Central memory CD8-positive, alpha-beta T cell (primary cell): Measurements from ENCODE around the gene CHN2.

Experiments used
- ATAC-seq: fragments of 150-1000 bp; cut with Tn5 transposase; replicated peaks from 2 replicates; pipeline ENCODE4 v1.10.0; 2022; ENCODE audit warnings: mild to moderate bottlenecking, moderate FRiP score, moderate number of reproducible peaks; ENCODE audit not compliant: poor library complexity, severe bottlenecking; ENCODE audit errors: extremely low read depth
- DNase-seq, 2 donors: peaks; one replicate each; pipeline ENCODE4 v3.0.0; 2021; ENCODE audit warnings: low spot score in 2 of 2
- H3K27ac Mint-ChIP-seq: one replicate; pipeline ENCODE4 v1.8.0; 2022; ENCODE audit warnings: low read depth, mild to moderate bottlenecking, moderate library complexity, mixed read lengths
- H3K27me3 Mint-ChIP-seq: one replicate; pipeline ENCODE4 v1.8.0; 2022; ENCODE audit warnings: mixed read lengths
- H3K36me3 Mint-ChIP-seq: one replicate; pipeline ENCODE4 v1.8.0; 2022; ENCODE audit warnings: mild to moderate bottlenecking, moderate library complexity, mixed read lengths; ENCODE audit not compliant: insufficient read depth
- H3K4me1 Mint-ChIP-seq: one replicate; pipeline ENCODE4 v1.8.0; 2022; ENCODE audit warnings: mixed read lengths
- H3K4me3 Mint-ChIP-seq: one replicate; pipeline ENCODE4 v1.8.0; 2022; ENCODE audit warnings: mild to moderate bottlenecking, moderate library complexity, mixed read lengths
- H3K9me3 Mint-ChIP-seq: one replicate; pipeline ENCODE4 v1.8.0; 2022; ENCODE audit warnings: mixed read lengths

CHN2 gene

DNA sequence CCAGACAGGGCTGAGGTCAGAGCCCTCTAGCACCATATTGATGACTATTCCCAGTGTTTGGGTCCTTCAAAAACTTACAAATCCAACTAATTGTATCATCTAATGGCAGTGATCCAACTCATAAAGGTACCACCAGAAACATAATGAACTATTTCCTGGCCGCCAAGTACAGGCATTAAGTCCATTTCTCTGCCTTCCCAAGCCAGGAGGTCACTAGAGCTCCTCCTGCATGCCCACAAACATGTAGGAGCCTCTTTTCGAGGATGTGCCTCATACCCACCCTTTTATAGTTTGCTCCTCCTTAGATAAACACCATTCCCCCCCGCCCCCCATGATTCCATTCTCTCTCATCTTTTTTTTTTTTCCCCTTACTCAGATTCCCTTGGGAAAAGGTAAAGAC, 91.3 kb downstream of the CHN2 start:
- H3K27me3 Mint-ChIP-seq: no peaks in the 10 kb centered on the region
- peaks cover 9% of the 10 kb centered on the region for H3K36me3 Mint-ChIP-seq
- DNase-seq (no peak), ATAC-seq (no peak)
- H3K4me3 Mint-ChIP-seq: peak overlapping the region; percentile 65
- H3K9me3 Mint-ChIP-seq: no peaks in the 10 kb centered on the region
- peak overlapping the region; percentile 89 for H3K27ac Mint-ChIP-seq
- peaks cover 54% of the 10 kb centered on the region for H3K4me1 Mint-ChIP-seq

DNA sequence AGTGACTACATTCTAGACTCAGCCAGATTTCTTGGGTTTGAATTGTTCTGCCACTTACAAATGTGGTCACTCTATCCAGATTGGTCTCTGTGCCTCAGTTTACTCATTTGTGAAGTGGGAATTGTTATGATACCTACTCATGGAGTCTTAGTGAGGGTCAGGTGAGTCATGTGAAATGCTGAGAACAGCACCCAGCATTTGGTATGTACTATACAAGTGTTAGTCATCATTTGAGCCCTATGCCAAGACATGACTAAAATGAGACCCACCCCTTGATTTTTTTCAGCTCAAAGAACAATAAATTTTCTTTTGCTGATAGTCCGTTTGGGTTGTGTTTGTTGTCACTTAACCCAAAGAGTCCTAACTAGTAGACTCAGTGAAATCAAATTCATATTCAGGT, 92.8 kb downstream of the CHN2 start:
- H3K4me3 Mint-ChIP-seq: no peak overlapping the region
- ATAC-seq (no peak), DNase-seq (no peak)
- no peak overlapping the region for H3K27ac Mint-ChIP-seq
- H3K4me1 Mint-ChIP-seq: peaks cover 51% of the 10 kb centered on the region
- no peaks in the 10 kb centered on the region for H3K27me3 Mint-ChIP-seq
- no peaks in the 10 kb centered on the region for H3K9me3 Mint-ChIP-seq
- H3K36me3 Mint-ChIP-seq: peaks cover 9% of the 10 kb centered on the region

GRCh38 chr7:29288181-29289091, 93.9 kb downstream of the CHN2 start:
- Mint-ChIP-seq H3K36me3 (peaks cover 8% of the 10 kb centered on the region), H3K27me3 (no peaks in the 10 kb centered on the region), H3K4me3 (no peak overlapping the region), H3K9me3 (no peaks in the 10 kb centered on the region), H3K4me1 (peaks cover 51% of the 10 kb centered on the region), H3K27ac (no peak overlapping the region)
- DNase-seq: no peak
- ATAC-seq: no peak

DNA sequence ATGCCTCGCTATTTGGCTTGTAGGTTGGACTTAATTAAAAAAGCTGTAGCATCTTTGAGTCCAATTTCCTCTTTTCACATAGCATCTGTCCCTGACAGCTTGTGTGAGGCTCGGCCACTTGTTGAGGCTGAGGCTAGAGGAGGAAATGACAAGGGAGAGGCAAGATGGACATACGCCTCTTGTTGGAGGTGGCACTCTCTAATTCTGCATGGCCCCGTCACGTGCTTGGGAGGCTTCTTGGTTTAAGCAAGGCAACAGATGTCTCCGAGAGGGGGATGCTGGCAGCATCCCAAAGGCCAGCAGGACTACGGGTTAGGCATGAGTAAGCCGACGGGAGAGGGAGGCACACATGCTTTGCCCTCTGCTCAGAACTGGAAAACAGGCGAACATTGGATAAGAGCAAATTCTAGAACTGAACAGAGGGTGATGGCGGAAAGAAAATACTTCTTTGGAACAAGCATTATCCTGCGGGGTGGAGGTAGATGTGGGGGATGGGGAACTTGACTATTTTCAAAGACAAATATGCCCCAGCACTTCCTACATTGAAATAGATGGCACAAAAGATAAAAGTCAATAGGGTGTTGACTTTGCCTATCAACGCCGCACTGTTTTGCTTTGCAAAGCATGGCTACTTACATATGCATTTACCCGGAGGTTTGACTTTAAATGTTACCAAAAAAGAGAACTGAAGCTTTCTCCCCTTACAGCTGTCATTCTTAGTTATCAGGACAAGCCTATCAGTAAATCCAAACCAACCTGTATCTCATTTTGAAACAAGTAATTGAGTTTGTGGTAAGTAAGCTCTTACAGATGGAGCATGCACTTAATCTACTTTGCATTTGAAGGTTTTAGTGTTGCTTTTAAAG, 94.8 kb downstream of the CHN2 start:
- Mint-ChIP-seq H3K36me3 (peaks cover 8% of the 10 kb centered on the region), H3K4me1 (peaks cover 51% of the 10 kb centered on the region), H3K27me3 (no peaks in the 10 kb centered on the region), H3K4me3 (no peak overlapping the region), H3K27ac (peak overlapping the region; percentile 44), H3K9me3 (no peaks in the 10 kb centered on the region)
- DNase-seq (no peak), ATAC-seq (no peak)

DNA sequence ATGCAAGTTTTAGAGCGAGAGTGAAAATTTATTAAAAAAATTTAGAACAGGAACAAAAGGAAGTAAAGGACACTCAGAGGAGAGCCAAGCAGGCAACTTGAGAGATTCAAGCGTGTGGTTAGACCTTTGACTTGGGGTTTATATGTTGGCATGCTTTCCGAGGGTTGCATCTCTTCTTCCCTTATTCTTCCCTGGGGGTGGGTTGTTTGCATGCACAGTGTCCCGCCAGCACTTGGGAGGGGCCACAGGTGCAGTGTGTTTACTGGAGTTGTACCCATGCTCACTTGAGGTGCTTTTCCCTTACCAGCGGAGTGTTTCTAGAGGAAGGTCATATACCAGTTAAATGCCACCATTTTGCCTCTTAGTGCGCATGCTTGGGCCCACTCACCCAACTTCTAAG, 96.3 kb downstream of the CHN2 start:
- Mint-ChIP-seq H3K27me3 (no peaks in the 10 kb centered on the region), H3K4me3 (no peak overlapping the region)
- DNase-seq: no peak

GRCh38 chr7:29291723-29292618, 97.4 kb downstream of the CHN2 start:
- Mint-ChIP-seq H3K4me1 (peaks cover 33% of the 10 kb centered on the region), H3K9me3 (no peaks in the 10 kb centered on the region), H3K27me3 (no peaks in the 10 kb centered on the region), H3K36me3 (peaks cover 4% of the 10 kb centered on the region), H3K4me3 (no peak overlapping the region), H3K27ac (no peak overlapping the region)
- no peak for DNase-seq
- no peak for ATAC-seq

More for the DNA sequence above, 96.3 kb downstream of the CHN2 start:
- no peaks in the 10 kb centered on the region for H3K9me3 Mint-ChIP-seq
- no peak for ATAC-seq
- H3K36me3 Mint-ChIP-seq: peaks cover 5% of the 10 kb centered on the region
- peaks cover 45% of the 10 kb centered on the region for H3K4me1 Mint-ChIP-seq
- no peak overlapping the region for H3K27ac Mint-ChIP-seq

- DNase-seq (no peak), ATAC-seq (no peak)
- Mint-ChIP-seq H3K4me3 (no peak overlapping the region), H3K27me3 (no peaks in the 10 kb centered on the region), H3K4me1 (peaks cover 31% of the 10 kb centered on the region), H3K27ac (no peak overlapping the region), H3K36me3 (peaks cover 3% of the 10 kb centered on the region), H3K9me3 (no peaks in the 10 kb centered on the region)
Observed at GRCh38 chr7:29292886-29293658, 98.5 kb downstream of the CHN2 start.

DNA sequence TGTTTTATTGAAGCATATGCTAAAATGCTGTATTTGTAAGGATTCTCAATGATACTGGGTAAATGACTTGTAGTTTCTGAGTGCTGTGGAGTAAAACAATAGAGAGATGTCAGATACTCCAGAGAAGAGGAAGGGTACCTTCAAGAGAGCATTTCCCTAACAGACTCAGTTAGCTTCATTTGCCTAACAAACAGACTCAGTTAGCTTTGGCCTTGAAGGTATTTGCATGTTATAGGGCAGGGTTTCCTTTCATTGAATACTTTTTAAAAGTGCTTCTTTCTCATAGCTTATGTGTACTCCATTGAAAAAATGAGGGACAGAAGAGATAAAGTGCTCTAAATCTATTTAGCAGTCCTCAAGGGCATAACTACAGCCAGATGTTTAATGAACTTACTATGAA, 101.8 kb downstream of the CHN2 start:
- no peaks in the 10 kb centered on the region for H3K27me3 Mint-ChIP-seq
- DNase-seq: no peak
- H3K27ac Mint-ChIP-seq: no peak overlapping the region
- H3K9me3 Mint-ChIP-seq: no peaks in the 10 kb centered on the region
- peaks cover 13% of the 10 kb centered on the region for H3K4me1 Mint-ChIP-seq
- ATAC-seq: no peak
- no peaks in the 10 kb centered on the region for H3K36me3 Mint-ChIP-seq
- no peak overlapping the region for H3K4me3 Mint-ChIP-seq

DNA sequence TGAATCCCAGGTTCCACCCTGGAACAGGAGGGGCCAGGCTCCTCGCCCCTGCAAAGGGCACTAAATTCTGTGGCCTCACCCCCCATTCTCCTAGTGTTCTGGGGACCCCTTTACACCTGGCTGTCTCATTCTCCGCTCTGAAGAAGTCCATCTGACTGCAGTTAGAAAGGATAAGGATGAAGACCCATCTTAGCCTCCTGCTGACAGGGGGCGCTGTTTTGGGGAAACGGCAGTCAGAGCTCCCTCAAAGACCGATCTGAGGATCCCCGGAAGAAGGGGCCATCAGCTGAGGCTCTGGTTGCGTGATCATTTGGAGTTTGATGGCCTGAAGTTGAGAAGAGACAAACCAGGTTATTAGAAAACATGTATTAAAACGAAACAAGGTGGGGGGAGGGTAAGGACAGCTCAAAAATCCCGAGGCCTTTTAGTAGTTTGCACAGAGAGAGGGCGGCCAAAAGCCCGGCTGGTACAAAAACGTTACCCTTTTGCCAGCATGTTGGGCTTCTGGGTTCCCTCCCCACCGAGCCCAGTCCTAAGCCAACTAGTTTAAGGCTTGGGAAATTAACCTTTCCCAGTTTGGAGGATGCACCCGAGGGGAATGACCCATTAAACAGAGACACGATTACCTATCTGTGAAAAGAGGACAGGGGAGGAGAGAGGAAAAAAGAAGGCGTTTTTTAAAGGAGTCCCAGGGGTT, 102.8 kb downstream of the CHN2 start:
- ATAC-seq (no peak), DNase-seq (no peak)
- no peaks in the 10 kb centered on the region for H3K36me3 Mint-ChIP-seq
- peaks cover 16% of the 10 kb centered on the region for H3K4me1 Mint-ChIP-seq
- no peaks in the 10 kb centered on the region for H3K9me3 Mint-ChIP-seq
- no peak overlapping the region for H3K27ac Mint-ChIP-seq
- H3K4me3 Mint-ChIP-seq: no peak overlapping the region
- H3K27me3 Mint-ChIP-seq: no peaks in the 10 kb centered on the region

DNA sequence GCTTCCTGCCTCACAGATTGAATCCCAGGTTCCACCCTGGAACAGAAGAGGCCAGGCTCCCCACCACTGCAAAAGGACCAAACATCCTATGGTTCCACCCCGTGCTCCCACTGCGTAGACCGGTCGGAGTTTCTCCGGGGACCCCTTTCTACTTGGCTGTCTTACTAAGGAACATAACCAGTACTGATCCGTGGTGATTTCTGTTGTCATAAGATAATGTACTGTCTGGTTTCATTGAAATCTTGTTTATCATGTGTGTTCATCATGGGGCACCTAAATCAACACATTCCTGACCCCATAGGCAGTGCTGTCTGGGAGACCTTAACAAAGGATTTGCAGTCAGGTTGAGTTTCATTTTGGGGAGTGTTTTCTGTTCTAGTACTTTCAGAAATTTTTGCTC, 104.5 kb downstream of the CHN2 start:
- ATAC-seq (no peak), DNase-seq (no peak)
- H3K4me3 Mint-ChIP-seq: no peak overlapping the region
- no peak overlapping the region for H3K27ac Mint-ChIP-seq
- no peaks in the 10 kb centered on the region for H3K9me3 Mint-ChIP-seq
- H3K27me3 Mint-ChIP-seq: no peaks in the 10 kb centered on the region
- peaks cover 22% of the 10 kb centered on the region for H3K4me1 Mint-ChIP-seq
- no peaks in the 10 kb centered on the region for H3K36me3 Mint-ChIP-seq

DNA sequence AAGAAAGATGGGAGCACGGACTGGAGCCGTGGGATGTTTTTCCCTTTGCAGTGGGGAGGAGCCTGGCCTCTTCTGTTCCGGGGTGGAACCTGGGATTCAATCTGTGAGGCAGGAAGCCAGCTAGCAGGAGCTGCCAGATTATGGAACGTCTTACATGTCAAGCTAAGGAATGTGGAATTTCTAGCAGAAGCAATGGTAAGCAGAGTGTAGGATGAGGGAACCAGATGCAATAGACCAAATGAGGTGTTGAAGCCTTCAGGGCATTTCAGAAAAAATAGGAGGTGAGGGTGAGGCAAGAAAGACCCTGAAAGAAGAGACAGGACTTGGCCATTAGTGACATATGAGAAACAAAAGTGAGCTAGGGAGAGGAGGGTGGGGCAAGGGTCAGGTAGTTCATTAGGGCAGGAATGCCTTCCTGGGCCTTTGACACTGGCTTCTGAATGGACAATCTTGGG, 105.5 kb downstream of the CHN2 start:
- Mint-ChIP-seq H3K4me3 (no peak overlapping the region), H3K4me1 (peaks cover 17% of the 10 kb centered on the region), H3K27ac (no peak overlapping the region), H3K27me3 (no peaks in the 10 kb centered on the region), H3K36me3 (no peaks in the 10 kb centered on the region), H3K9me3 (no peaks in the 10 kb centered on the region)
- ATAC-seq: no peak
- DNase-seq: no peak
